GM19397 (cell line): ENCODE results near the gene ZNF142.
"Not testable (repeated sequence)": the region's sequence is repeated elsewhere in the genome, so short reads cannot be mapped to it uniquely, and the experiment has no call there.

Experiments used
- ATAC-seq: cut with Tn5 transposase; IDR thresholded peaks from one replicate; pipeline ENCODE4 v1.9.1; 2021; ENCODE audit warnings: mild to moderate bottlenecking, moderate library complexity; ENCODE audit not compliant: unreplicated experiment

The ZNF142 gene, protein sequence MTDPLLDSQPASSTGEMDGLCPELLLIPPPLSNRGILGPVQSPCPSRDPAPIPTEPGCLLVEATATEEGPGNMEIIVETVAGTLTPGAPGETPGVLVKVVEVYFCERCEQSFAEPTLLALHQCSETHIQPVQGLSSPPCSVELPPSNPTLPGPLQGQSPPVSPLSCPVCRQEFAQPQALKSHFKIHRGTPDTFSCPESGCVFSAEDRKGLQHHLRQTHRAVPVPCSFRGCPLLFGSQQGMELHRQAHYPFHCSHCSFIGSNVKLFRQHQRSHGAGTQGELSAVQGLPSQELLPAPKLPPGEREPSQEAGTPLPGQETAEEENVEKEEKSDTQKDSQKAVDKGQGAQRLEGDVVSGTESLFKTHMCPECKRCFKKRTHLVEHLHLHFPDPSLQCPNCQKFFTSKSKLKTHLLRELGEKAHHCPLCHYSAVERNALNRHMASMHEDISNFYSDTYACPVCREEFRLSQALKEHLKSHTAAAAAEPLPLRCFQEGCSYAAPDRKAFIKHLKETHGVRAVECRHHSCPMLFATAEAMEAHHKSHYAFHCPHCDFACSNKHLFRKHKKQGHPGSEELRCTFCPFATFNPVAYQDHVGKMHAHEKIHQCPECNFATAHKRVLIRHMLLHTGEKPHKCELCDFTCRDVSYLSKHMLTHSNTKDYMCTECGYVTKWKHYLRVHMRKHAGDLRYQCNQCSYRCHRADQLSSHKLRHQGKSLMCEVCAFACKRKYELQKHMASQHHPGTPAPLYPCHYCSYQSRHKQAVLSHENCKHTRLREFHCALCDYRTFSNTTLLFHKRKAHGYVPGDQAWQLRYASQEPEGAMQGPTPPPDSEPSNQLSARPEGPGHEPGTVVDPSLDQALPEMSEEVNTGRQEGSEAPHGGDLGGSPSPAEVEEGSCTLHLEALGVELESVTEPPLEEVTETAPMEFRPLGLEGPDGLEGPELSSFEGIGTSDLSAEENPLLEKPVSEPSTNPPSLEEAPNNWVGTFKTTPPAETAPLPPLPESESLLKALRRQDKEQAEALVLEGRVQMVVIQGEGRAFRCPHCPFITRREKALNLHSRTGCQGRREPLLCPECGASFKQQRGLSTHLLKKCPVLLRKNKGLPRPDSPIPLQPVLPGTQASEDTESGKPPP (N-terminal part only)

DNA sequence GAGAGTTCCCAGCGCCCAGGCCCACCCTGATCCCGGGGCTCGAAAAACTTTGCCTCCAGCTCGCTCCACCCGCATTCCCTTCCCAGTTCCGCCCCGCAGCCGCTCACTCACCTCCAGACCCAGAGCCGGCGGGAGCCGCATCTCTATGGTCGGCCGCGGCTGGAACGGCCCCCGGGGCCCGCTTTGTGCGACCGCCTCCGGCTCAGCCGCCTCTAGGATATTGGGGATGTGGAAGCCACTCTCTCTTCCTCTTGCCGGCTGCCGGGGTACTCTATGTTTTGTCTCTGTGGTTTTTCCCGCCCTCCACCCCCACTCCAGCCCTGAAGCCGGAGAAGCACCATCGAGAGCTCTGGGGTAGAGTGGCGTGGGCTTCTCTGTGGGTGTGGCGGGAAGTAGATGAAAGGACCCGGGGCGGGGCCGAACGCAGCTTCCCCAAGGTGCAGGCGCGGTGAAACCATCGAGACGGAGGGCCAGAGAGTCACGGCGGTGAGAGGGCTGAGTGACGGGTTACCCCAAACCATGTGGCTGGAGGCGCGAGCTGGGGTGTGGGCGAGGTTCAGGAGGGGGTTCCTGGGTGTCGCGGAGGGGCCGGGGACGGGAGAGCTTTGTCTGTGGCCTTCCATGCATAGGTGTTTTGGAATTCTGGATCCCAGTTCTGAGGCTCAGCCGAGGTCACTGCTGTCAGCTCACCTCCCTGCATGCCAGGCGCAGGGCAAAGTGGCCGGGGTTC lies at the start of gene ZNF142, which contains the start of gene BCS1L:
TSS of gene ZNF142 (minus strand) at position 366 of the 730 bp plus-strand sequence. CDS start 3,194 bp downstream, outside the sequence.
TSS of gene BCS1L (plus strand) at position 426 of the 730 bp plus-strand sequence. CDS start 1,305 bp downstream, outside the sequence.
- peak; percentile 91 for ATAC-seq

DNA sequence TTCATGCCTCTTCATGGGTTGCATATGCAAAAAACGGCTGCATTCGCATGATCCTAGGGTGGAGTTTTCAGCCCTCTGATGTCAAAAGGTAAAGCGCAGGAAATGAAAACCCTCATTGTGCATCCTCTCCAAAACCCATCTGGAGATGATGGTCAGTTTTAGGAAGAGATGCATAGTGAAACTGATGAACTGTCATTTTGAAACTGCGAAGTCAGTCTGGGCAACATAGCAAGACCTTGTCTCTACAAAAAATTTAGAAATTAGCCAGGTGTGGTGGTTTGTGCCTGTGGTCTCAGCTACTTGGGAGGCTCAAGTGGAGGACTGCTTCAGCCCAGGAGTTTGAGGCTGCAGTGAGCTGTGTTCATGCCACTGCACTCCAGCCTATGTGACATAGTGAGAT lies 48.7 kb upstream of the ZNF142 start:
- no peak for ATAC-seq

DNA sequence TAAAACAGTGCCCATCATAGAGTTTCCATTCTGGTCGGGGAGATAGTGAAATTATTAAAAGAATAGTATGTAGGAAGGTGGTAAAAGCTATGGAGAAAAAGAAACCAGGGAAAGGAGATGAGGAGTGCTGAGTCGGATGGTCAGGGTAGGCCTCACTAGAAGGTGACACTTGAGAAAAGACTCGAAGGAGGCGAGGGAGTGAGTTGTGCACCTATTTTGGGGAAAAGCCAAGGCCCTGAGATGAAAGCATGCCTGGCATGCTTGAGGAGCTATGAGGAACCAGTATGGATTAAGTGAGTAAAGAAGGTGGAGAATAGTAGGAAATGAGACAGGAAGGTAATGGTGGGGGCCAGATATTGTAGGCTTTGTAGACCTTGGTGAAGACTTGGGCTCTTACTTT lies 43.9 kb upstream of the ZNF142 start:
- no peak for ATAC-seq

DNA sequence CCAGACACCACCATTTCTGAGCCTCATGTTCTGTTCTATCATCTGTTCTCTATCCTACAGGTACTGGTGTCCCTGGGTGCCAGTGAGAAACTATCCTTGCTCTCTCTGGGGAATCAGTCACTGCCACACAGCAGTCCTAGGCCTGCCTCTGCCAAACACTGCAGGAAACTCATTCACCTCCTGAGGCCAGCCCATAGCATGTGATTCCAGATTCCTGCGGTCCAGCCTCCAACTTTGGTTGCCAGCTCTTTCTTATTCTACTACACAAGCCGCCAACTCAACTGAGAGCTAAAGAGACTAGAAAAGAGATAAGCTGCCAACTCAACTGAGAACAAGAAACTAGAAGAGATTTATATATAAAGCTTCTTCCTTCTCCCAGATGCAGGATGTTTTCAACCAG lies 42.4 kb upstream of the ZNF142 start:
- ATAC-seq, result no peak

DNA sequence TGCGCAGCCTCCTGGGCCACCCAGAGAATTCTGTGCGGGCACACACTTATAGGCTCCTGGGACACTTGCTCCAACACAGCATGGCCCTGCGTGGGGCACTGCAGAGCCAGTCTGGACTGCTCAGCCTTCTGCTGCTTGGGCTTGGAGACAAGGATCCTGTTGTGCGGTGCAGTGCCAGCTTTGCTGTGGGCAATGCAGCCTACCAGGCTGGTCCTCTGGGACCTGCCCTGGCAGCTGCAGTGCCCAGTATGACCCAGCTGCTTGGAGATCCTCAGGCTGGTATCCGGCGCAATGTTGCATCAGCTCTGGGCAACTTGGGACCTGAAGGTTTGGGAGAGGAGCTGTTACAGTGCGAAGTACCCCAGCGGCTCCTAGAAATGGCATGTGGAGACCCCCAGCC lies 39.5 kb upstream of the ZNF142 start:
- ATAC-seq, result no peak

DNA sequence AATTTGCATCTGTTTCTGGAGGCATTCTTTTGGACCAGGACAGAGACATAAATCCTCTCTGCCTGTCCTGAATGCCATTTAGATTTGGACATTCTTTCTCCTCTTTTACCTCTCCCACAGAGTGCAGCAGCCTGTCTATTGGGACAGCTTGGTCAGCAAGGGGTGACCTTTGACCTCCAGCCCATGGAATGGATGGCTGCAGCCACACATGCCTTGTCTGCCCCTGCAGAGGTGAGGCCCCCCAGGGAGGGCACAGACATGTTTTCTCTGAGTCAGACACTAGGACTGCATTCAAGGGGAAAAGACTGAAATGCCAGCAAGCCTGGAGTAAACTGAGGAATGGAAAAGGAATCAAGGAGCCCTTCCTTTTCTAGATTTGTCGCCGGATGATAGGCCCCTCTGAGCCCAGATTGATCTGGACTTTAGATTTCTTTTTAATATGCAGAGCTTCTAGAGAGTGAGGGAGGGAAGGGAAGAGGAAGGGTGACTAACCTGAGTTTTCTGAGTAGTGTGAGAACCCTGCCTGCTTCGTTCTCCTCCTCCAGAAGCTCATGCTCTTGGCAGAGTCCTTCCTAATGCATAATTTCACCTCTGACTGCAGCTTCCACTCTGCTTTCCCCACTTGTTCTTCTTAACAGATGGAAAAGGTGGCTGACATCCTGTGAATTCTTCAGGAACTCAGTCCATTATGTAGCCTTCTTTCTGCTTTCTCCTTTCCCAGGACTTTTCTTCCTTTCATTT lies 35.2 kb upstream of the ZNF142 start:
- ATAC-seq, result no peak

DNA sequence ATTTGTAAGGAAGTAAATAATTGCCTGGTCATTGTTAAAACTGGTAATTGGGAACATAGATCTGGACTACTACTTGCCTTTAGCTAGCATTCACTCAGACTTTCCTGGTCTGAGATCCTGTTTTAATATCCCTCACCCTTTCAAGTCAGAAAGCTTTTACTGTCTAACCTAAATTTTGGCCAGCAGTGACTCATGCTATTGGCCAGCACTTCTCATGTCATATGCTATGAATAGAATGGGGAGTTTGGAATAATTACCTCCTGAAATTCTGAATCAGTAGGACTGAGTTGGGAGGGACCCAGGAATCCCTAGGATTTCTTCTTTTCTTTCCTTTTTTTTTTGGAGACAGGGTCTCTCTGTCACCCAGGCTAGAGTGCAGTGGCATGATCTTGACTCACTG lies 31.8 kb upstream of the ZNF142 start:
- ATAC-seq, result no peak

DNA sequence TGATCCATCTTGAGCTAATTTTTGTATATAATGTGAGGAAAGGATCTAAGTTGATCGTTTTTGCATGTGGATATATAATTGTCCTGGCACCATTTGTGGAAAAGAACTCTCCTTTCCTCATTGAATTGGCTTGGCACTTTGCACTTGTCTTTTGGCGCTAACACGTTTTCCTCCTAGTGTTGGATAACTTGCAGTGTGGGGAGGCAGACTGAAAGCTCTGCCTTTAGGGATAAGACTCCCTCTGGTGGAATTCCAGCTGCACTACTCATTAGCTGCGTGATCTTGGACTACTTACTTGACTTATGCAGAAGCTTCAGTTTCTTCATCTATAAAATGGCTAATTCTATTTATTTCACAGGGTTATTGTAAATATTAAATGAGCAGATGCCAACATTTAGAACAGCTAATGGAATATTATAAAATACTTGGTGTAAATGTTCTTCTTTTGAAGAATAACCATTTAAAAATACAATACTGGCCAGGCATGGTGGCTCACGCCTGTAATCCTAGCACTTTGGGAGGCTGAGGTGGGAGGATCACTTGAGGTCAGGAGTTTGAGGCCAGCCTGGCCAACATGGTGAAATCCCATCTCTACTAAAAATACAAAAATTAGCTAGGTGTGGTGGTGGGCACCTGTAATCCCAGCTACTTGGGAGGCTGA lies 28.1 kb upstream of the ZNF142 start:
- not testable (repeated sequence) for ATAC-seq

DNA sequence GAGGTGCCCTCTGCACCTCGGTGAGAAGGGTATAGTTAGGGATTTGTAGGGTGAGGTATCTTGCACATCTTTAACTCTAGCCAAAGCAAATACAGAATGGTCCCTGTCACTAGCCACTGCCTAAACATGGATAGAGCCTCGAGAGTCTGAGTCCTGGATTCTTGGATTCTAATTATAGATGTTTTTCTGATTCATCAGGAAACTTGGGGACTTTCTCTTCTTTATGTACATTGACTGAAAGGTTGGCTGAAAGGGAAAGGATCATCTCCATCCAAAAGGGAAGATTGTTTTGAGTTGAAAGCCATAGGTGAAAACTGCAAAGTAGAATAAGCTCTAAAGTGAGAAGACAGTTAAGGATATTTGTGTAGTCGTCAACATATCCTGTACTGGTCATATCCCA lies 20.6 kb upstream of the ZNF142 start:
- ATAC-seq, result no peak

DNA sequence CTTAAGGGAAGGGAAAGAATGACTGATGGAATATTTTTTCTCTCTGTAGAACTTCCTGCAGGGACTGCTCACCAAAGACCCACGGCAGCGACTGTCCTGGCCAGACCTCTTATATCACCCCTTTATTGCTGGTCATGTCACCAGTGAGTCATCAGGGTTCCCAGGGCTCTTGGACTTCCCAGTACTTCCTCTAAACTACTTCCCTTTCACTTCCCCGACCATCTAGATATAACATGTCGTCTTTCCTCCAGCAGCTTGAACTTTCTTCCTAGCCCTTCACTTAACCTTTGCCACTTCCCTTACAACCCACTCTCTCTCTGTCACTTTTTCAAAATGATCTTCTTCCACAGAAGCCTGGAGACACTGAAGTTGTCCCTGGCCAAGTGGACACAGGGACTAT lies 19.7 kb upstream of the ZNF142 start:
- ATAC-seq, result no peak

DNA sequence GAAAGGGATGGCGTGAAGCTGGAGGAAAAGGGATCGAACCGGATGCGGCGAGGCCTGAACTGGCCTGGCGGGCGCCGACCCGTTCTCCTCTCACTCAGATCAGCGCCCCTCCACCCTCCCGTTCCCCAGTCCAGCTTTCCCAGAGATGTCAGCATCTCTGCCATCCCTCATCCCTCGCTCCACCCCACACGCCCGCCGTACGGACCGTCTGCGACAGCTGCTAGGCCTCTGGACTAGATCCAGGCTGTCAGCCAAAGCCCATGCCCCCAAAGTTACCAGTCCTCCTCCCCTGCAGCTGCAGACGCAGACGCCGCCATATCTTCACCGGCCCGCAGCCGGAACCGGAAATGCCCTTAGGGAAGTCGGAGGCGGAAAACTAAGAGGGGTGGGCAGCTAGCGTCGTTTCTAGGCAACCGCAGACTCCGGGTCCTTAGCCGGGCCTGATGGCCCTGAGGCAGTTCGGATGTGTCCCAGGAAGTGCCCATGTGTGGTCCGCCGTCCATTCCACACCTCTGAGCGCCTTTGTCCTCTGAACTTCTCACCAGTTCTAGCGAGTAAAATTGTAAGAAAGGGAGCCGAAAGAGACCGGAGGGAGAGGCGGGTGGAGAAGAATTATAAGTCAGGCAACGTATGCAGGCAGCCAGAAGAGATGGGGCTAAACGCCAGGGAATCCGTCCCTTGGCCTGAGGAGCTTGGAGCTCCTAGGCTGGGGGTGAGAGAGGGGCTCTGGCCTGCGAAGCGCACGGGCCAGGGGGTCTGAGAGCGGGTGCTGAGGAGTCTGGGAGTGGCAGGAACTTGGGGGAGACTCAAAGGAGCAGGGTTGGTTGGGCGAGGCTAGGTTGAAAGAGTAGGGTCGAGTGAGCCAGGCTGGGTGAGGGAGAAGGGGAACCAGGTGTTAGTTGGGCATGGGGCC lies 12.5 kb upstream of the ZNF142 start, which contains the start of the genes RNF25 and STK36:
TSS of gene RNF25 (minus strand) at position 349 of the 913 bp plus-strand sequence. CDS start at position 317, 32 bp downstream.
TSS of gene STK36 (plus strand) at position 433 of the 913 bp plus-strand sequence. CDS start 744 bp downstream, outside the sequence.
- ATAC-seq, result peak; percentile 98

DNA sequence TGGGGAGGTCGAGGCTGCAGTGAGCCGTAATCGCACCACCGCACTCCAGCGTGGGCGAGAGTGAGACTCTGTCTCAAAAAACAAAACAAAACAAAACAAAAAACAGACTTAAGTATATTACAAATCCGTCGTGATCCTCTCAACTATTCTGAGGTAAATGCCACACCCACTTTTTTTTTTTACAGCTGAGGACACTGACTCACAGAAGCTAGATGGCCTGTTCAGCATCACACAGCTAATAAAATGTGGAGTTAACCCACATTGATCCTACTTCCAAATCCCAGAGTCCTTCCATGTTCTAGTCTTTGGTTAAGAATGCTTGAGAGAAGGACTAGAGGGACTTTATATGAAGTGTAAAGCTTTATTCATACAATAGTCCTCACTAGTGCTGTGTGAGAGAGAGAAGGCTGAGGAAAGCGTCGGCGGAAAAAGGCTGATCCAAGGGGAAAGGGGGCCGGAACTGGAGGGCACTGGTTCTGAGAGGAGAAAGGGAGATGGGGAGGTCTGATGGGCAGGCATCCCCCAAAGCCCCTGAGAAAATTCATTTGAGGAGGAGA lies 11.8 kb upstream of the ZNF142 start:
- no peak for ATAC-seq

DNA sequence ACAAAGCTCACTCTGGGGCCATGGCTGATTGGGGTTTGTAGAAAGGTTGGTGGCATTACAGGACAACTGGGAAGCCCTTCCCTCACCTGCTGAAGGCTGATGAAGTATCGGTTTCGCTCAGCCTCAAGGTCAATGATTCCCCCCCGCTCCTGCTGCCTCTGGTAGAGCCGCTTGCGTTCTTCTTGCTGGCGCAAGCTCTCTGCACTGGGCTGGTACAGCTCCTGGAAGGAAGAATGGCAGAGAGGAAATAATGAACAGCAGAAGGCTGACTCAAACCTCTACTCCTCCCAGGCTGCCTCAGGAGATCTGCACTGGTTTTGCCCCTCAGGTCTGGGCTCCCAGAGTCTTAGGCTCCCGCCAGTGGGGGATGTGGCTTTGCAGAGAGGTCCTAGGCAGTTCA lies 5.2 kb upstream of the ZNF142 start:
- no peak for ATAC-seq

DNA sequence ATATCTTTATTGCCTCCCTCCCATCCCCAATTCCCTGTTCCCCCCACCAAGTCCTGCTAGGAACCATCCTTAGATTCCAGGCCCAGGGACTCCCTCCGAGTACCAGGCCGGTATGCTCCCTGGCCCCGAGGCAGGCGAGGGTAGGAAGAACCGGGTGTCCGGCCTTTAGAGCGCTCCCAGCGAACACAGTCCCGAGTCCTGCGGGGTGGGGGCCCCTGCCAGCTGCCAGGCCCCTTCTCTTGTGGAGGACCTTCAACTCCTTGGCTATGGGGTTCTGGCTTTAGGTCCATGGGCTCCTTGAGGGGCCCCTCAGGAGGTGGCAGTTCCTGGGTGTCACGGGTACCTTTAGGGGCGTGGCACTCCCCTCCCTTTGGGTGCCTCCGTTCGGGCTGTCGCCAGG lies 4.5 kb upstream of the ZNF142 start:
- no peak for ATAC-seq

DNA sequence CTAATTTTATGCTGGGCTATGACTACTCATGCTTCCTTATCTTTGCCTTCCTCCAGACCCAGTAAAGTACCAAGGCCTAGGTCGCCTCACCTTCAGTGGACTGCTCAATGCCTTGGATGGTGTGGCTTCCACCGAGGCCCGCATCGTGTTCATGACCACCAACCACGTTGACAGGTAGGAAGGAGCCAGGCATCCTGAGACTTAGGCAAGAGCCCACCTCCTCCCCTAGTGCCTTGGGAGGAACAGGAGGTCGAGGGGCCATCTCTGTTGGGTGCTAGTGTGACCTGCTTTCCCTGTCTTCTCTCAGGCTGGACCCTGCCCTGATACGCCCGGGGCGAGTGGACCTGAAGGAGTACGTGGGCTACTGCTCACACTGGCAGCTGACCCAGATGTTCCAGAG lies 3.4 kb upstream of the ZNF142 start:
- no peak for ATAC-seq

DNA sequence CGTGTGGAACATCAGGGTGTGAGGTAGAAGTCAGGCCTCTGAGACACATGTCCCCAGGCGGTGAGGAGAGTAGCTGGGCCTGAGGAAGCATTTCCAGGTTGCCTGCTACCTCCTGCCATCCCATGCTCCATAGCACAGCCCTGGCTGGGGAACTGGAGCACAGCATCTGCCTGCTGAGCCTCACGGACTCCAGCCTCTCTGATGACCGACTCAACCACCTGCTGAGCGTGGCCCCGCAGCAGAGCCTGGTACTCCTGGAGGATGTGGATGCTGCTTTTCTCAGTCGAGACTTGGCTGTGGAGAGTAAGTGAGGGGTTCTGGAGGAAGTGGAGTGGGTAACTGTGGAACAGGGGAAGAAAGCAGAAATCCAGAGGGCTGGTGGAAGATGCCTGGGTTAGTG lies 3.0 kb upstream of the ZNF142 start:
- no peak for ATAC-seq

DNA sequence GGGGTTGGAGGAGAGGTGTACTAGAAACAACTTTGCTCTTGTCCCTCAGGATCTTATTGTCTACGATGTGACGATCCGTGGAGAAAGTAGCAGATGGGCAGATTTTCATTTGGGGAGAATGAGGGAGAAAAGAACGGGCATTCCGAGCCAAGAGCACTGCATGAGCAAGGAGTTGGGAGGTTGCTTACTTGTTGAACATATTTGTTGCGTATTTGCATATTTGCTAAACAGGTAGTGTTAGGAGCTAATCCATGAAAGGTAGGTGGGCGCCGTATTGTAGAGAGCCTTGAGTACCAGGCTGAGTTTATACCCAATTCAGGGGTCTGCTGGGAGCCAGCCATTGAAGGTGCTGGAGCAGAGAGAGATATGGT lies 550 bp upstream of the ZNF142 start:
- no peak for ATAC-seq
